ENCODE data around the gene CARMIL3.
"Not testable (repeated sequence)": the region's sequence is repeated elsewhere in the genome, so short reads cannot be mapped to it uniquely, and the experiment has no call there.

CARMIL3 gene

GRCh38 chr14:24098927-24099813 is 47.4 kb downstream of the CARMIL3 start:
- no peak for DNase-seq

GRCh38 chr14:24100197-24100981 is 48.6 kb downstream of the CARMIL3 start:
- DNase-seq = no peak

- DNase-seq = no peak
Observed at GRCh38 chr14:24100982-24101494, 49.2 kb downstream of the CARMIL3 start.

- no peak for DNase-seq
Observed at GRCh38 chr14:24102357-24103048, 50.7 kb downstream of the CARMIL3 start.

- DNase-seq = no peak
Observed at GRCh38 chr14:24103451-24103850, 51.6 kb downstream of the CARMIL3 start.

GRCh38 chr14:24105609-24106239 is 53.9 kb downstream of the CARMIL3 start:
- not testable (repeated sequence) for DNase-seq

GRCh38 chr14:24106672-24107271 is 55.0 kb downstream of the CARMIL3 start:
- no peak for DNase-seq

GRCh38 chr14:24108336-24108874 is 56.6 kb downstream of the CARMIL3 start:
- DNase-seq = no peak

GRCh38 chr14:24110060-24110459 is 58.3 kb downstream of the CARMIL3 start:
- DNase-seq = no peak

- DNase-seq = no peak
Observed at GRCh38 chr14:24110523-24110922, 58.7 kb downstream of the CARMIL3 start.

GRCh38 chr14:24113379-24113800 is 61.6 kb downstream of the CARMIL3 start:
- no peak for DNase-seq

- peak; percentile 92 for DNase-seq
Observed at GRCh38 chr14:24113801-24114531, 62.2 kb downstream of the CARMIL3 start.

- peak; percentile 99 for DNase-seq
Observed at GRCh38 chr14:24114532-24115421, 63.0 kb downstream of the CARMIL3 start, which contains the start of the genes DCAF11 and NRL. Gene DCAF11 (plus strand): TSS chr14:24114777. CDS start chr14:24115595, 818 bp downstream. Gene NRL (minus strand): TSS chr14:24114949. CDS start chr14:24082848, 32,101 bp downstream.

- no peak for DNase-seq
Observed at GRCh38 chr14:24115422-24116127, 63.8 kb downstream of the CARMIL3 start.

GRCh38 chr14:24116128-24116814 is 64.5 kb downstream of the CARMIL3 start:
- DNase-seq = no peak

- DNase-seq = no peak
Observed at GRCh38 chr14:24117179-24117578, 65.4 kb downstream of the CARMIL3 start.

All from activated CD8-positive, alpha-beta memory T cell treated with anti-CD3 and anti-CD28 coated beads for 24 hours (primary cell).